Natural killer cell (primary cell): ENCODE results near the gene RUNX1. TPM values are rescaled to one million over a fixed set of nuclear protein-coding genes. Genes with fewer than 3 reads are reported as not detected.

ENCODE experiments used
- ATAC-seq, 3 donors: fragments of 150-1000 bp in 2 of 3; fragments of 200-7000 bp in 1 of 3; cut with Tn5 transposase; 1 replicate in 1 of 3; 2 replicates in 2 of 3; pipeline ENCODE4 v1.10.0; 2021; ENCODE audit warnings: mild to moderate bottlenecking in 2 of 3, moderate library complexity in 2 of 3
- DNase-seq, 2 donors: peaks; one replicate each; pipeline versions ENCODE4 v3.0.0 to v3.0.0-alpha.2; 2013 to 2021; ENCODE audit warnings: mixed read lengths in 1 of 2
- H3K27ac ChIP-seq: one replicate; pipeline ENCODE4 v1.5.1; 2013; ENCODE audit warnings: mild to moderate bottlenecking, low read length
- H3K27me3 ChIP-seq: one replicate; pipeline ENCODE4 v1.6.1; 2013; ENCODE audit warnings: low read length; ENCODE audit not compliant: control insufficient read depth, insufficient read depth
- H3K36me3 ChIP-seq: one replicate; pipeline ENCODE4 v1.6.1; 2013; ENCODE audit warnings: low read length; ENCODE audit not compliant: control insufficient read depth, insufficient read depth
- H3K4me1 ChIP-seq: one replicate; pipeline ENCODE4 v1.6.1; 2013; ENCODE audit warnings: low read length; ENCODE audit not compliant: control insufficient read depth, insufficient read depth
- H3K4me3 ChIP-seq: one replicate; pipeline ENCODE4 v1.5.1; 2013; ENCODE audit warnings: low read length
- H3K9me3 ChIP-seq: one replicate; pipeline ENCODE4 v1.6.1; 2013; ENCODE audit warnings: low read length; ENCODE audit not compliant: control insufficient read depth, insufficient read depth
- H3K27ac Mint-ChIP-seq, 2 donors: one replicate each; pipeline ENCODE4 v1.8.0; 2022; ENCODE audit warnings: mild to moderate bottlenecking in 2 of 2, mixed read lengths in 2 of 2, moderate library complexity in 1 of 2
- H3K27me3 Mint-ChIP-seq, 2 donors: one replicate each; pipeline ENCODE4 v1.8.0; 2022; ENCODE audit warnings: low read depth in 2 of 2, mixed read lengths in 2 of 2
- H3K36me3 Mint-ChIP-seq: one replicate; pipeline ENCODE4 v1.8.0; 2022; ENCODE audit warnings: mixed read lengths
- H3K4me1 Mint-ChIP-seq, 2 donors: one replicate each; pipeline ENCODE4 v1.8.0; 2022; ENCODE audit warnings: mixed read lengths in 2 of 2
- H3K4me3 Mint-ChIP-seq: one replicate; pipeline ENCODE4 v1.8.0; 2022; ENCODE audit warnings: mild to moderate bottlenecking, moderate library complexity, mixed read lengths
- H3K9me3 Mint-ChIP-seq, 2 donors: one replicate each; pipeline ENCODE4 v1.8.0; 2022; ENCODE audit warnings: mixed read lengths in 2 of 2
- WGBS: methylation state at CpG from one replicate; pipeline ENCODE4 v1.1.7; 2013; ENCODE audit warnings: missing lambda C conversion rate; ENCODE audit not compliant: insufficient coverage; 5-methylcytosine and 5-hydroxymethylcytosine counted together
- intact Hi-C: fragments of 100-400 bp; cut with micrococcal nuclease; formaldehyde crosslinking; loops from one replicate; pipeline ENCODE4 v1.14.2; 2022
- total RNA-seq, 4 donors: library from RNA; stranded (reverse); fragments of 120-200 nt in 1 of 4; gene quantifications; one replicate each; pipeline versions ENCODE4 v1.2.3 to v1.2.4, GENCODE V29; 2013 to 2022
- TF ChIP-seq, protein P1 (sequence below): fragments of 200-600 bp; IDR thresholded peaks from one replicate; pipeline ENCODE4 v1.8.0; 2022; ENCODE audit warnings: antibody characterized with exemption

The RUNX1 gene
- total RNA-seq, 3 donors from 2014 or later (not counting 1 experiment from before 2014, with no cell fraction given): 62.1 to 171 (median 98.2) TPM

DNA sequence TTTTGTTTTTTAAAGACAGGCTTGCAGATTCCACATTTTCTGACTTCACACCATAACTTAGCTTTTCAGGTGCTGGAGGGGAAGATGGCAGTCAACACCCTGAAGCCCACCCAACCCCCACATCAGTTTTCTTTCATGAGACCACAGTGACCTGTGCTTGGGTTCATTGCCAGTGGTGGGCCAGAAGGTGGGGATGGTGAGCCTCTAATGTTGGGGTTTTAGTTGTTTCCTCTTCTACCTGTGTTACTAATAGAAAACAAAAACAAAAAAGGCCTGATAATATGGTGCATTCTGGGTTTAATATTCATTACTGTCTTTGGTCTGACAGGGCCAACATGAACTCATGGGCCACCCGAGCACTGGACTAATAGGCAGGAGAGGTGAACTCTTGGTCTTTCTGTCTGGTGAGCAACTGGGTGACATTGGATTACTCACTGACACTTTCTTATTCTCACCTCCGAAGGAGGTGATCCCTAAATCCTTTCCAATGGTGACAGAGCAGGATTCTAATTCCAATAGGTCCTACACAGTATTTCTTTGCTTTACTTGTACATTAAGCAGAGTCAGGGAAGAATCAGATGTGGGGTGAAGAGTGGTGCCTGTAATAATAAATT, 247.5 kb downstream of the RUNX1 start:
- Histone ChIP-seq H3K27ac (no peak overlapping the region), H3K36me3 (peaks cover 34% of the 10 kb centered on the region), H3K9me3 (no peaks in the 10 kb centered on the region), H3K27me3 (no peaks in the 10 kb centered on the region), H3K4me1 (peaks cover 6% of the 10 kb centered on the region), H3K4me3 (no peak overlapping the region)
- Mint-ChIP-seq H3K4me1 (peaks cover 51 to 59% of the 10 kb centered on the region in 2 donors), H3K9me3 (no peaks in the 10 kb centered on the region), H3K27ac (peak overlapping the region; percentile 70 to 78), H3K4me3 (no peak overlapping the region), H3K27me3 (no peaks in the 10 kb centered on the region), H3K36me3 (peaks cover 7% of the 10 kb centered on the region)
- 48% methylated on average over 2 of the region's 2 CpGs for WGBS
- ATAC-seq: peak; percentile 51 to 59 (median 54)
- TF ChIP-seq, protein P1, sequence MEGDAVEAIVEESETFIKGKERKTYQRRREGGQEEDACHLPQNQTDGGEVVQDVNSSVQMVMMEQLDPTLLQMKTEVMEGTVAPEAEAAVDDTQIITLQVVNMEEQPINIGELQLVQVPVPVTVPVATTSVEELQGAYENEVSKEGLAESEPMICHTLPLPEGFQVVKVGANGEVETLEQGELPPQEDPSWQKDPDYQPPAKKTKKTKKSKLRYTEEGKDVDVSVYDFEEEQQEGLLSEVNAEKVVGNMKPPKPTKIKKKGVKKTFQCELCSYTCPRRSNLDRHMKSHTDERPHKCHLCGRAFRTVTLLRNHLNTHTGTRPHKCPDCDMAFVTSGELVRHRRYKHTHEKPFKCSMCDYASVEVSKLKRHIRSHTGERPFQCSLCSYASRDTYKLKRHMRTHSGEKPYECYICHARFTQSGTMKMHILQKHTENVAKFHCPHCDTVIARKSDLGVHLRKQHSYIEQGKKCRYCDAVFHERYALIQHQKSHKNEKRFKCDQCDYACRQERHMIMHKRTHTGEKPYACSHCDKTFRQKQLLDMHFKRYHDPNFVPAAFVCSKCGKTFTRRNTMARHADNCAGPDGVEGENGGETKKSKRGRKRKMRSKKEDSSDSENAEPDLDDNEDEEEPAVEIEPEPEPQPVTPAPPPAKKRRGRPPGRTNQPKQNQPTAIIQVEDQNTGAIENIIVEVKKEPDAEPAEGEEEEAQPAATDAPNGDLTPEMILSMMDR: no peak
- intact Hi-C loops: loop anchor here (1.0 to 2.0 kb wide), 3 partner anchors 87 to 599 kb away; partner anchors contain the start of gene RUNX1
- peak in 1 of 2 donors; percentile 53 for DNase-seq

GRCh38 chr21:34800797-34801518, 248.1 kb downstream of the RUNX1 start:
- intact Hi-C loops: loop anchor here (1.0 to 2.0 kb wide), 3 partner anchors 87 to 599 kb away; partner anchors contain the start of gene RUNX1
- TF ChIP-seq, protein P1: no peak
- DNase-seq (peak; percentile 39 to 42), ATAC-seq (peak; percentile 95 to 99 (median 97))
- H3K27me3 Mint-ChIP-seq: no peaks in the 10 kb centered on the region
- WGBS: 50% methylated on average over 4 of the region's 7 CpGs
- Histone ChIP-seq H3K27ac (no peak overlapping the region), H3K4me1 (peaks cover 6% of the 10 kb centered on the region), H3K36me3 (peaks cover 38% of the 10 kb centered on the region), H3K27me3 (no peaks in the 10 kb centered on the region), H3K4me3 (no peak overlapping the region), H3K9me3 (no peaks in the 10 kb centered on the region)
- H3K4me1 Mint-ChIP-seq: peaks cover 44 to 52% of the 10 kb centered on the region in 2 donors
- peak overlapping the region; percentile 37 for H3K4me3 Mint-ChIP-seq
- H3K9me3 Mint-ChIP-seq: no peaks in the 10 kb centered on the region
- H3K36me3 Mint-ChIP-seq: peaks cover 7% of the 10 kb centered on the region
- H3K27ac Mint-ChIP-seq: peak overlapping the region; percentile 70 to 78

DNA sequence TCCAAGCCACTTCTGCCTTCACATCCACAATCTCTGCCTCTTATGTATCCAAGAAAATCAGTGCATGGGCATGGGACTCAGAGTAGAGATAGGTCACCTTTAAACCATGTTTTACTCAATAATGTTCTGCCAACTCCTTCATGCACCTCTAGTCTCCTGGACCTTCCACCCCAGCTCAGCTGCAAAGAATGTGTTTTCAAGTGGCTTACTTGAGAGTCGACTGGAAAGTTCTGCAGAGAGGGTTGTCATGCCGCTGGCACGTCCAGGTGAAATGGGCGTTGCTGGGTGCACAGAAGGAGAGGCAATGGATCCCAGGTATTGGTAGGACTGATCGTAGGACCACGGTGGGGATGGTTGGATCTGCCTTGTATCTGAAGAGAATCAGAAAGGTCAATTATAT, 250.0 kb downstream of the RUNX1 start:
- no peaks in the 10 kb centered on the region for H3K27me3 Mint-ChIP-seq
- Histone ChIP-seq H3K36me3 (peaks cover 49% of the 10 kb centered on the region), H3K27ac (no peak overlapping the region), H3K27me3 (no peaks in the 10 kb centered on the region), H3K9me3 (no peaks in the 10 kb centered on the region), H3K4me1 (peaks cover 6% of the 10 kb centered on the region), H3K4me3 (no peak overlapping the region)
- TF ChIP-seq, protein P1: no peak
- peaks cover 7% of the 10 kb centered on the region for H3K36me3 Mint-ChIP-seq
- WGBS: 98% methylated on average over 6 of the region's 6 CpGs
- H3K4me3 Mint-ChIP-seq: no peak overlapping the region
- peak overlapping the region; percentile 4 to 10 for H3K27ac Mint-ChIP-seq
- no peak for ATAC-seq
- intact Hi-C loops: no loop called here
- no peaks in the 10 kb centered on the region for H3K9me3 Mint-ChIP-seq
- no peak for DNase-seq
- peaks cover 35 to 41% of the 10 kb centered on the region in 2 donors for H3K4me1 Mint-ChIP-seq
